OCI-M1 (cell line): ENCODE results near the gene VAC14.

ENCODE experiments used
- DNase-seq: peaks from one replicate; lab custom pipeline; 2025; lab: John Stamatoyannopoulos, UW

VAC14 gene

GRCh38 chr16:70724146-70725023 lies 76.6 kb downstream of the VAC14 start:
- no peak for DNase-seq

DNA sequence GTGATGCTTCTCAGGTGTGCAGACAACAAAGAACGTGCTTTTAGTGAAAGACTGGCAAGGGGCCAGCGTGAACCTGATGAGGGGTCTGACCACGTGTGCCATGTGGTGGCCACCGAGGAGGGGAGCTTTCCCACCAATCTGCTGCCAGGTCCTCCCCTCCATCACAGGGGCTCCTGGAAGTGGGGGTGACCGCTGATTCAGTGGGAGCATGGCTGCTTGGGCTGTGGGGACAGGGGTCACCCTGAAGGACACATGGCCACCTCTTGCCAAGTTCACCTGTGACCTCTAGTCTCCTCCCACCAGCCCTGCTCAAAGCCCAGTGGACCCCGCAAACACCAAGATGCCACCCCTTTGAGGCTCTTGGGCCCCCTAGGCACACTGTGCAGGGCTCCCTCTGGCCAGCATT lies 77.2 kb downstream of the VAC14 start:
- no peak for DNase-seq

DNA sequence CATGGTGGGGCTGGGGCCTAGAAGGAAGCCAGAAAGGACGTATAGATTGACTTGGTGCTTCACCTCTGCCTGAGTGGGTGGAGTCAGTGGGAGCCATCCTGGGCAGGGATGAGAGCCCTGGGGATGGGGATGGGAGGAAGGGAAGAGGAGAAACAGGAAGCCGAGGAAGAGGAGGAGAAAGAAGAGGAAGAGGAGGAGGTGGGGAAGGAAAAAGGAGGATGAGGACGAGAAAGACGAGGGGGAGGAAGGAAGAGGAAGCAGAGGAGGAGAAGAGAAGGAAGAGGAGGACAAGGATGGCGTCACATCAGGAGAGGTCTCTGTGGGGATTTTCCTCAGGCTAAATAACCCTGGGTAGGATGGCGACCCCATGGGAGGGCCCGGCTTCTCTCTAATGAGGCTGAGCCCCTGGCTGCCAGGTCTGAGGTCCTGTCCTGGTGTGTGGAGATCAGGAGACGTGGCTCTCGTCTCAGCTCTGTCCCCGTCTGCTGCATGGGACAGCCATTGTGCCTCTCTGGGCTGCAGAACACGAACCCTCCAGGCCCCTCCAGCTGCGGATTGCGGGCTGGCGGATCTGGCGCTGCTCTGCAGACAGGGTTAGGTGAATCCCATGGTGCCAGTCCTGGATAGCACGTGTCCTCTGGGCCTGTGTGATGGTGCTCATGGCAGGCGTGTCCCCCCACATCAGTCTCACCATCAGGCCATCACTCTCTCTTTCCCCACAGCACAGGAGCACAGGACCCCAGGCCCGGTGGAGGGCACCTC lies 79.6 kb downstream of the VAC14 start:
- no peak for DNase-seq

GRCh38 chr16:70720425-70721201 lies 80.3 kb downstream of the VAC14 start:
- DNase-seq, result no peak

- no peak for DNase-seq
Observed at GRCh38 chr16:70717065-70717464, 83.9 kb downstream of the VAC14 start.

GRCh38 chr16:70715860-70716357 lies 85.0 kb downstream of the VAC14 start:
- DNase-seq, result no peak

GRCh38 chr16:70715055-70715858 lies 85.7 kb downstream of the VAC14 start:
- no peak for DNase-seq

GRCh38 chr16:70714581-70715054 lies 86.3 kb downstream of the VAC14 start:
- DNase-seq, result no peak

GRCh38 chr16:70713824-70714223 lies 87.1 kb downstream of the VAC14 start:
- no peak for DNase-seq

- no peak for DNase-seq
Observed at GRCh38 chr16:70713342-70713741, 87.6 kb downstream of the VAC14 start.

DNA sequence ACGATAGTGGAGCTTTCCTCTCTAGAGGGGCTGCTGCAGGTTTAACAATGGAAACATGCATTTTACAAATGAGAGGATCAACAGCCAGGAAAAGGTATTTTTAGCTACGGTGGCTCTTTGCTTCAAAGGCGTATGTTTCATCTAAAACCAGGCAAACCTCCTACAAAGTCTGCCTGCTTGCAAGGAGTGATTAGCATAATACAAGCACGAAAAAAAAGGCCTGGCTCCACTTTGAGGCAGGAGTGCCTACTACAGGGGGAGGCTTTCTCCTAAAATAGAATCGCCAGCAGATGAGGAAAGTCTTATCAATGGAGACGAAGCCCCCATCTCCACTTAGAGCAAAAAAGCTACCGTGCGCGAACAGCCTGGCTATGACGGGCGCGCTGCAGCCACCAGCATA lies 88.0 kb downstream of the VAC14 start:
- DNase-seq, result no peak

- no peak for DNase-seq
Observed at GRCh38 chr16:70712359-70712758, 88.6 kb downstream of the VAC14 start.

- no peak for DNase-seq
Observed at GRCh38 chr16:70711211-70712031, 89.5 kb downstream of the VAC14 start.

DNA sequence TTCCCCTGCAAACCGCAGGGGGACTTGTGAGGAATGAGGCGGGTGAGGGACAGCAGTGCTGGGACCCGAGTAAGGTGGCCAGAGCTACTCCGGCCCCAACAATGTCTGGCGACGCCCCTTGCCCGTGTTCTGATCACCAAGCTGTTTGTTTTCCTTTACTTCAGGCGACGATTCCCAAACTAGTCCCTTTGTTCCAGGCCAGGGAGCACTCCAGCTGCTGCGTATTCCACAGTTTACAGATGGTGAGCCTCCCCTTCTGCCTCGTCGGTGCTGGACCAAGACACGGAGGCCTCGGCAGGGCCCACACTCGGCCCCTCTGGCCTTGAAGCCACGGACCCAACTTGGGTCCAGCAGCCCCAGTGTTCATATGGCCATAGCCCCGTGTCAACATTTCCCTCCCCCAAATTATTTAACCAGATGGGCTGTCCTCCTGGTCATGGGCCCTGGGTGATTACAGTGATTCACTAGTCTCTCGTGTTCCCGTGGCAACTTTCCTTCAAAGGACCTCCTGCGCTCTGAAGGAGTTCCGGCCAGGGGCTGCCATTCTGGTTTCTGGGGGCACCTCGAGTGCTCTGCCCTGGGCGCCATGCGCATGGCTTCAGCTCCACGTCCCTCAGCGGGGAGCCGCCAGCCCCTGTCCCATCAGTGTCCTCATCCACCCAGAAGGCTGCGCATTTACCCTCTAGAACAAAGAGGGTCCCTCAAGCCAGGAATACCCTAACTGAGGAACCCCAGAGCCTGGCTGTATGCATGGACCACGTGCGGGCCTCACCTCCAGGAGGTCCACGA lies 90.3 kb downstream of the VAC14 start:
- DNase-seq, result no peak

DNA sequence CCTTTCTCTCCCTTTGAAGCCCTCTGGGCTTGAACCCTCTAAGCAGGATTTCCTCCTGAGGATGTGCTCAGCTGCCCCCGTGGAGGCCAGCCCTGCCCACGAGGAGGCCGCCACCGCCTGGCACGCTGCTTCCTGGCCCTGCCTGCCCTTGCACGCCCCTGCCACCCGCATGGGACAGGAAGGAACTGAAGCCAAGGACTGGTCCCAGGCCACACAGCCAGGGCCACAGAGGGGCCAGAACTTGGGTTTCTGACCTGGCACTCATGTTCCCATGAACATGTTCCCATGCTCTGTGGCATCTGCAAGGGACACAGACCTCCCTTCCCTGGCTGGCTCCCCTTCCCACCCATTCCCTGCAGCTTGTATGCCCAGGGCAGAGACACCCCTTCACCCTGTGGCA lies 91.0 kb downstream of the VAC14 start:
- no peak for DNase-seq

GRCh38 chr16:70709457-70709856 lies 91.5 kb downstream of the VAC14 start:
- DNase-seq, result no peak

- DNase-seq, result no peak
Observed at GRCh38 chr16:70708366-70709246, 92.4 kb downstream of the VAC14 start.

GRCh38 chr16:70706948-70707465 lies 94.0 kb downstream of the VAC14 start:
- DNase-seq, result no peak
